Peyer's patch (tissue), 4 donors: ENCODE data around the gene PPP2R5D.

Source experiments
- POLR2A ChIP-seq, 2 donors: fragments of 450-650 bp; IDR thresholded peaks; one replicate each; pipeline ENCODE4 v1.5.1; 2017; ENCODE audit warnings: antibody characterized with exemption in 2 of 2, mild to moderate bottlenecking in 2 of 2, moderate library complexity in 2 of 2
- TF ChIP-seq, protein P1 (sequence below), 6 experiments: fragments of 450-650 bp in 4 of 6; fragments of 200-600 bp in 2 of 6; sonication (generic) in 1 of 6; IDR thresholded peaks; one replicate each; pipeline ENCODE4 v1.5.1; 2017 to 2019; ENCODE audit warnings: antibody characterized with exemption in 6 of 6, mild to moderate bottlenecking in 3 of 6, moderate library complexity in 1 of 6

DNA sequence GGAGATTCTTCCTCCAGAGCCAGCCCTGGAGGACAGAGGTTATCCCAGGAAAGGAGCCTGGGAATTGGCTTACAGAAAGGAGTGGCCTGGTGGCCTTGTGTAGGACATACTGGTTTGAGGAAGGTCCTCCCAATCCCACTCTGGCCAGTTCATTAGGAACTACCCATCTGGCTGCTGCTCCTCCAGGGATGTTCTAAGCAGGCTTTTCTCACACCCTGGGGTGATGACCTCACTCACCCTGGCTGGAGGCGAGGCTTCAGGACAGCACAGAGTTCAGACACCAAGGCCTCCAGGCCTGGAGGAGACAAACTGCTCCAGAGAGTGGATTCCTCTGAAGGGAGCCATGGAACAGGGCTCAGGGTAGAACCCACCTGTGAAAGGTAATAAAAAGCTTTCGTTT lies 14.9 kb upstream of the PPP2R5D start:
- TF ChIP-seq, protein P1, sequence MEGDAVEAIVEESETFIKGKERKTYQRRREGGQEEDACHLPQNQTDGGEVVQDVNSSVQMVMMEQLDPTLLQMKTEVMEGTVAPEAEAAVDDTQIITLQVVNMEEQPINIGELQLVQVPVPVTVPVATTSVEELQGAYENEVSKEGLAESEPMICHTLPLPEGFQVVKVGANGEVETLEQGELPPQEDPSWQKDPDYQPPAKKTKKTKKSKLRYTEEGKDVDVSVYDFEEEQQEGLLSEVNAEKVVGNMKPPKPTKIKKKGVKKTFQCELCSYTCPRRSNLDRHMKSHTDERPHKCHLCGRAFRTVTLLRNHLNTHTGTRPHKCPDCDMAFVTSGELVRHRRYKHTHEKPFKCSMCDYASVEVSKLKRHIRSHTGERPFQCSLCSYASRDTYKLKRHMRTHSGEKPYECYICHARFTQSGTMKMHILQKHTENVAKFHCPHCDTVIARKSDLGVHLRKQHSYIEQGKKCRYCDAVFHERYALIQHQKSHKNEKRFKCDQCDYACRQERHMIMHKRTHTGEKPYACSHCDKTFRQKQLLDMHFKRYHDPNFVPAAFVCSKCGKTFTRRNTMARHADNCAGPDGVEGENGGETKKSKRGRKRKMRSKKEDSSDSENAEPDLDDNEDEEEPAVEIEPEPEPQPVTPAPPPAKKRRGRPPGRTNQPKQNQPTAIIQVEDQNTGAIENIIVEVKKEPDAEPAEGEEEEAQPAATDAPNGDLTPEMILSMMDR (IDR thresholded peaks at IDR 0.05) = no peak
- no peak for TF ChIP-seq POLR2A (IDR thresholded peaks at IDR 0.05)
